Esophagus squamous epithelium (tissue), 5 donors: ENCODE results near the gene CACNA2D3. TPM values are rescaled to one million over a fixed set of nuclear protein-coding genes. Genes with fewer than 3 reads are reported as not detected.
A peak's percentile ranks its signal among the peaks of the same experiment; 100 is the strongest.

Experiments used
- DNase-seq: peaks from one replicate; lab custom pipeline; 2025; lab: John Stamatoyannopoulos, UW
- H3K27ac ChIP-seq, 4 donors: fragments of 200-600 bp; sonication (generic); one replicate each; pipeline ENCODE4 v1.5.1; 2016 to 2019; ENCODE audit warnings: mild to moderate bottlenecking in 1 of 4
- H3K27me3 ChIP-seq, 4 donors: fragments of 200-600 bp; sonication (generic); 1 replicate in 3 of 4; 2 replicates in 1 of 4; pipeline versions ENCODE4 v1.5.1 to v1.6.0; 2017 to 2021; ENCODE audit warnings: antibody characterized with exemption in 1 of 4
- H3K36me3 ChIP-seq, 3 donors: fragments of 200-600 bp; sonication (generic); one replicate each; pipeline ENCODE4 v1.5.1; 2016 to 2019
- H3K4me1 ChIP-seq, 3 donors: fragments of 200-600 bp; sonication (generic); one replicate each; pipeline ENCODE4 v1.5.1; 2017 to 2019
- H3K4me3 ChIP-seq, 4 donors: fragments of 200-600 bp; sonication (generic); 1 replicate in 3 of 4; 2 replicates in 1 of 4; pipeline ENCODE4 v1.5.1; 2016 to 2019; ENCODE audit warnings: mild to moderate bottlenecking in 2 of 4, moderate library complexity in 1 of 4
- H3K9me3 ChIP-seq, 3 donors: fragments of 200-600 bp; sonication (generic); one replicate each; pipeline ENCODE4 v1.5.1; 2016 to 2019
- CTCF ChIP-seq, 6 experiments: fragments of 450-650 bp in 4 of 6; fragments of 200-600 bp in 2 of 6; sonication (generic) in 2 of 6; IDR thresholded peaks; one replicate each; pipeline ENCODE4 v1.5.1; 2016 to 2019; ENCODE audit warnings: antibody characterized with exemption in 6 of 6, mild to moderate bottlenecking in 4 of 6, moderate library complexity in 4 of 6
- POLR2A ChIP-seq, 4 donors: fragments of 450-650 bp; IDR thresholded peaks; one replicate each; pipeline ENCODE4 v1.6.1; 2017; ENCODE audit warnings: antibody characterized with exemption in 4 of 4, mild to moderate bottlenecking in 4 of 4, moderate library complexity in 3 of 4
- WGBS, 2 donors: methylation state at CpG; one replicate each; pipeline ENCODE4 v1.1.5; 2018; 5-methylcytosine and 5-hydroxymethylcytosine counted together
- intact Hi-C: fragments of 100-400 bp; cut with DNase I; formaldehyde crosslinking; loops from one replicate; pipeline ENCODE4 v1.15.0; 2022
- total RNA-seq, 4 donors: library from RNA; depleted of rRNA; stranded (reverse); fragments of >200 nt; gene quantifications; one replicate each; pipeline ENCODE4 v1.1.0, GENCODE V29; 2016
- donor health status: DM: yes; HTN: yes; CAD: no.

Gene CACNA2D3
- total RNA-seq, 4 donors from 2014 or later, result 1.2 to 7.1 (median 5.1) TPM

- peaks cover 0 to 26% (median 4%) of the 10 kb centered on the region in 3 donors for H3K4me1 ChIP-seq
- no peaks in the 10 kb centered on the region for H3K36me3 ChIP-seq
- 75 to 79% methylated on average over 4 of the region's 4 CpGs for WGBS, 2 donors
- no peaks in the 10 kb centered on the region for H3K9me3 ChIP-seq
- H3K27me3 ChIP-seq, result no peaks in the 10 kb centered on the region
- no peak overlapping the region for H3K4me3 ChIP-seq
- H3K27ac ChIP-seq, result no peak overlapping the region
- DNase-seq, result no peak
- intact Hi-C loops, result no loop called here
- TF ChIP-seq CTCF (IDR thresholded peaks at IDR 0.05), result no peak
- no peak for TF ChIP-seq POLR2A (IDR thresholded peaks at IDR 0.05)
Measured at GRCh38 chr3:54232618-54233017, 110.3 kb downstream of the CACNA2D3 start.

GRCh38 chr3:54235998-54236397 lies 113.6 kb downstream of the CACNA2D3 start:
- no peak overlapping the region for H3K4me3 ChIP-seq
- WGBS, 2 donors, result 88 to 92% methylated on average over 3 to 4 of the region's 4 CpGs
- H3K27ac ChIP-seq, result no peak overlapping the region
- no peaks in the 10 kb centered on the region for H3K9me3 ChIP-seq
- H3K4me1 ChIP-seq, result peaks cover 0 to 46% (median 4%) of the 10 kb centered on the region in 3 donors
- DNase-seq, result no peak
- intact Hi-C loops, result no loop called here
- TF ChIP-seq POLR2A (IDR thresholded peaks at IDR 0.05), result no peak
- TF ChIP-seq CTCF (IDR thresholded peaks at IDR 0.05), result no peak
- H3K36me3 ChIP-seq, result no peaks in the 10 kb centered on the region
- H3K27me3 ChIP-seq, result no peaks in the 10 kb centered on the region

GRCh38 chr3:54237109-54237508 lies 114.8 kb downstream of the CACNA2D3 start:
- no peaks in the 10 kb centered on the region for H3K27me3 ChIP-seq
- H3K9me3 ChIP-seq, result no peaks in the 10 kb centered on the region
- H3K36me3 ChIP-seq, result no peaks in the 10 kb centered on the region
- no peak overlapping the region for H3K4me3 ChIP-seq
- H3K27ac ChIP-seq, result peak overlapping the region in 3 of 4 donors; percentile 69 to 76 (median 75)
- intact Hi-C loops, result no loop called here
- H3K4me1 ChIP-seq, result peaks cover 0 to 39% (median 0%) of the 10 kb centered on the region in 3 donors
- TF ChIP-seq POLR2A (IDR thresholded peaks at IDR 0.05), result no peak
- no peak for TF ChIP-seq CTCF (IDR thresholded peaks at IDR 0.05)
- WGBS, 2 donors, result 60 to 76% methylated on average over 3 of the region's 3 CpGs
- no peak for DNase-seq

- WGBS, 2 donors, result 42 to 46% methylated on average over 4 of the region's 4 CpGs
- Histone ChIP-seq H3K27me3 (no peaks in the 10 kb centered on the region), H3K9me3 (no peaks in the 10 kb centered on the region), H3K36me3 (no peaks in the 10 kb centered on the region), H3K4me1 (peaks cover 0 to 36% (median 0%) of the 10 kb centered on the region in 3 donors), H3K4me3 (no peak overlapping the region), H3K27ac (peak overlapping the region in 3 of 4 donors; percentile 69 to 76 (median 75))
- DNase-seq, result no peak
- TF ChIP-seq CTCF (IDR thresholded peaks at IDR 0.05), result no peak
- no peak for TF ChIP-seq POLR2A (IDR thresholded peaks at IDR 0.05)
- intact Hi-C loops, result no loop called here
Measured at GRCh38 chr3:54237788-54238502, 115.6 kb downstream of the CACNA2D3 start.

GRCh38 chr3:54240309-54240708 lies 118.0 kb downstream of the CACNA2D3 start:
- Histone ChIP-seq H3K36me3 (no peaks in the 10 kb centered on the region), H3K27me3 (no peaks in the 10 kb centered on the region), H3K27ac (no peak overlapping the region), H3K9me3 (no peaks in the 10 kb centered on the region), H3K4me3 (no peak overlapping the region), H3K4me1 (peaks cover 0 to 50% (median 0%) of the 10 kb centered on the region in 3 donors)
- no peak for DNase-seq
- 85 to 88% methylated on average over 4 of the region's 4 CpGs for WGBS, 2 donors
- no peak for TF ChIP-seq POLR2A (IDR thresholded peaks at IDR 0.05)
- no peak for TF ChIP-seq CTCF (IDR thresholded peaks at IDR 0.05)
- intact Hi-C loops, result no loop called here
